Smooth muscle cell (in vitro differentiated cells): Measurements from ENCODE around the gene CHST11. TPM values are rescaled to one million over a fixed set of nuclear protein-coding genes. Genes with fewer than 3 reads are reported as not detected.

Experiments used
- DNase-seq: peaks from one replicate; lab custom pipeline; 2025; ENCODE audit not compliant: unreplicated experiment; lab: John Stamatoyannopoulos, UW
- H2AFZ ChIP-seq: fragments of 200-600 bp; sonication (generic); 2 replicates; pipeline ENCODE4 v1.6.0; 2016; ENCODE audit warnings: antibody characterized with exemption, low read depth, mild to moderate bottlenecking
- H3F3A ChIP-seq: fragments of 200-600 bp; sonication (generic); 2 replicates; pipeline ENCODE4 v1.6.0; 2017; ENCODE audit warnings: antibody characterized with exemption, low read depth
- H3K27ac ChIP-seq: fragments of 200-600 bp; sonication (generic); 2 replicates; pipeline ENCODE4 v1.5.1; 2016; ENCODE audit warnings: low read depth, mild to moderate bottlenecking
- H3K27me3 ChIP-seq: fragments of 200-600 bp; sonication (generic); 2 replicates; pipeline ENCODE4 v1.6.1; 2016; ENCODE audit warnings: low read depth, mild to moderate bottlenecking
- H3K36me3 ChIP-seq: fragments of 200-600 bp; sonication (generic); 2 replicates; pipeline ENCODE4 v1.5.1; 2016; ENCODE audit warnings: low read depth
- H3K4me1 ChIP-seq: fragments of 200-600 bp; sonication (generic); 2 replicates; pipeline ENCODE4 v1.5.1; 2016; ENCODE audit warnings: low read depth
- H3K4me2 ChIP-seq: fragments of 200-600 bp; sonication (generic); 2 replicates; pipeline ENCODE4 v1.6.0; 2016; ENCODE audit warnings: mild to moderate bottlenecking
- H3K4me3 ChIP-seq: fragments of 200-600 bp; sonication (generic); 2 replicates; pipeline ENCODE4 v1.5.1; 2016; ENCODE audit warnings: mild to moderate bottlenecking
- H3K79me2 ChIP-seq: fragments of 200-600 bp; sonication (generic); 2 replicates; pipeline ENCODE4 v1.6.0; 2016; ENCODE audit warnings: low read depth, mild to moderate bottlenecking
- H3K9ac ChIP-seq: fragments of 200-600 bp; sonication (generic); 2 replicates; pipeline ENCODE4 v1.6.0; 2016; ENCODE audit warnings: low read depth
- H3K9me3 ChIP-seq: fragments of 200-600 bp; sonication (generic); replicated peaks from 2 replicates; pipeline ENCODE4 v1.5.1; 2016; ENCODE audit warnings: low read depth
- H4K20me1 ChIP-seq: fragments of 200-600 bp; sonication (generic); 2 replicates; pipeline ENCODE4 v1.6.0; 2016; ENCODE audit warnings: low read depth
- CTCF ChIP-seq: fragments of 200-600 bp; sonication (generic); IDR thresholded peaks from 2 replicates; pipeline ENCODE4 v1.5.1; 2017; ENCODE audit warnings: borderline replicate concordance, mild to moderate bottlenecking, antibody characterized with exemption; ENCODE audit not compliant: insufficient read depth, poor library complexity, severe bottlenecking
- WGBS: methylation state at CpG from one replicate; pipeline ENCODE4 v1.1.7; 2016; ENCODE audit warnings: low lambda C conversion rate; 5-methylcytosine and 5-hydroxymethylcytosine counted together
- polyA plus RNA-seq: library from polyadenylated mRNA; unstranded; fragments of >200 nt; fragmentation: Nextera tagmentation; extraction: Ambion mirVana; gene quantifications from 2 replicates; pipeline ENCODE4 v1.2.1, GENCODE V29; 2016
- total RNA-seq: library from RNA; depleted of rRNA; stranded (reverse); fragments of >200 nt; gene quantifications from 2 replicates; pipeline ENCODE4 v1.2.3, GENCODE V29; 2014

The CHST11 gene
- total and polyA plus RNA-seq, 2 experiments from 2014 or later, result 6.9 to 10.2 TPM

GRCh38 chr12:104459368-104459909 is 2.7 kb downstream of the CHST11 start:
- DNase-seq, result no peak
- Histone ChIP-seq H3K27ac (peak overlapping the region; percentile 30), H3K9me3 (no peaks in the 10 kb centered on the region), H3K27me3 (no peaks in the 10 kb centered on the region), H3K4me1 (peaks cover 18% of the 10 kb centered on the region), H3K79me2 (peaks cover 26% of the 10 kb centered on the region), H3K4me3 (peak overlapping the region; percentile 81), H4K20me1 (peaks cover 23% of the 10 kb centered on the region), H2AFZ (peak overlapping the region; percentile 85), H3K4me2 (peak overlapping the region; percentile 99), H3F3A (no peaks in the 10 kb centered on the region), H3K9ac (no peak overlapping the region), H3K36me3 (no peaks in the 10 kb centered on the region)
- no peak for TF ChIP-seq CTCF
- 67% methylated on average over 7 of the region's 7 CpGs for WGBS

- Histone ChIP-seq H3K27ac (peak overlapping the region; percentile 30), H3K79me2 (peaks cover 26% of the 10 kb centered on the region), H3K9me3 (no peaks in the 10 kb centered on the region), H3K27me3 (no peaks in the 10 kb centered on the region), H3K9ac (no peak overlapping the region), H3K4me1 (peaks cover 15% of the 10 kb centered on the region), H3K36me3 (no peaks in the 10 kb centered on the region), H3F3A (no peaks in the 10 kb centered on the region), H3K4me3 (no peak overlapping the region), H2AFZ (no peak overlapping the region), H3K4me2 (peak overlapping the region; percentile 99), H4K20me1 (peaks cover 26% of the 10 kb centered on the region)
- no peak for DNase-seq
- 78% methylated on average over 10 of the region's 10 CpGs for WGBS
- no peak for TF ChIP-seq CTCF
These were observed 3.4 kb downstream of the CHST11 start for GRCh38 chr12:104460041-104460719.

GRCh38 chr12:104460973-104461698 is 4.4 kb downstream of the CHST11 start:
- TF ChIP-seq CTCF, result no peak
- Histone ChIP-seq H4K20me1 (peaks cover 30% of the 10 kb centered on the region), H2AFZ (no peak overlapping the region), H3K27me3 (no peaks in the 10 kb centered on the region), H3F3A (no peaks in the 10 kb centered on the region), H3K9ac (no peak overlapping the region), H3K27ac (no peak overlapping the region), H3K79me2 (peaks cover 26% of the 10 kb centered on the region), H3K36me3 (no peaks in the 10 kb centered on the region), H3K4me3 (no peak overlapping the region), H3K4me2 (no peak overlapping the region), H3K4me1 (peaks cover 7% of the 10 kb centered on the region), H3K9me3 (no peaks in the 10 kb centered on the region)
- DNase-seq, result no peak
- WGBS, result 89% methylated on average over 5 of the region's 5 CpGs
